Measurements from ENCODE around the gene SLC8A1.

Gene SLC8A1

DNA sequence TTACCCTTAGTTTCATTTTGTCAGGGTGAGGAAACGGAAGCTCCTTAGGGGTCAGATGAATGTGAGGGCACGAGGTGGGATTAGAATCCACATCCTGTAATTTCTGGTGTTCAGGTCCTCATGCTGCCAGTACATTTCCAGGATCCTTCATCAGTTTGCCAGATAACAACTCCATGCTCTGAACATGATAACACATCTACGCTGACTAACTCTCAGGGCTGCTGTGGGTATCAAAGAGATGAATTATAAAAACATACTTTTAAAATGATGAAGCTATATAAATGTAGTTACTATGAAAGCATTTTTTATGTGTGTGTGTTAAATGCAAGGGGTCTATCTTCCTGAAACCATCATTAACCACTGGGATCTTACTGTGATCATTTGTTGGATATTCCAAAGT, 325.9 kb downstream of the SLC8A1 start:
- H3K27ac ChIP-seq: no peak overlapping the region
- TF ChIP-seq CTCF (conservative IDR thresholded peaks at IDR 0.05; ENCODE audit: low read depth): no peak
- DNase-seq (ENCODE audit: low spot score): no peak
- ChIA-PET POLR2A (ENCODE audit: low non-redundant PET) (no interaction called here), CTCF (no interaction called here)

GRCh38 chr2:40123746-40124145, 328.1 kb downstream of the SLC8A1 start:
- H3K27ac ChIP-seq: no peak overlapping the region
- no peak for TF ChIP-seq CTCF (conservative IDR thresholded peaks at IDR 0.05; ENCODE audit: low read depth)
- ChIA-PET POLR2A (ENCODE audit: low non-redundant PET) (no interaction called here), CTCF (no interaction called here)
- no peak for DNase-seq (ENCODE audit: low spot score)

- ChIA-PET CTCF (no interaction called here), POLR2A (ENCODE audit: low non-redundant PET) (no interaction called here)
- TF ChIP-seq CTCF (conservative IDR thresholded peaks at IDR 0.05; ENCODE audit: low read depth): no peak
- DNase-seq (ENCODE audit: low spot score): no peak
- H3K27ac ChIP-seq: no peak overlapping the region
Observed at GRCh38 chr2:40123326-40123725, 328.6 kb downstream of the SLC8A1 start.

GRCh38 chr2:40120957-40121356, 330.9 kb downstream of the SLC8A1 start:
- no peak for TF ChIP-seq CTCF (conservative IDR thresholded peaks at IDR 0.05; ENCODE audit: low read depth)
- DNase-seq (ENCODE audit: low spot score): no peak
- ChIA-PET POLR2A (ENCODE audit: low non-redundant PET) (no interaction called here), CTCF (no interaction called here)
- H3K27ac ChIP-seq: no peak overlapping the region

DNA sequence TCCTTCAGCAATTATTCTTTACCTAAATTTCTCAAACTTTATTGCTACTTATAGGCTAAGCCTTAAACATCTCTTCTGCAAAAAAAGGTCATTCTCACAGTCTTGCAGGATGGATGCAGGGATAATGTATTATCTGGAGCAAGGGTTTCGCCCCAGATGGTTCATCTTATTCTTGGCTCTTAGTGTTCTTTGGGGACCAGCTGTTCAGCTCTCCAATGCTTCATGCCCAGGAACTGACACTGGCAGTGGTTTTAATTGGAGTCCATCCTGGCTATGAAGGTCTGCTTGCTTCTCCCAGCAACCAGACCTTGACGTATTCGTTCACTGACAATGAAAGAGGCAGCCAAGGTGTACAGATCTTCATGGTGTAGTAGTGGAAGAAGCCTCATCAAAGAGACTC, 331.9 kb downstream of the SLC8A1 start:
- CTCF ChIA-PET: no interaction called here
- no peak for TF ChIP-seq CTCF (conservative IDR thresholded peaks at IDR 0.05; ENCODE audit: low read depth)

DNA sequence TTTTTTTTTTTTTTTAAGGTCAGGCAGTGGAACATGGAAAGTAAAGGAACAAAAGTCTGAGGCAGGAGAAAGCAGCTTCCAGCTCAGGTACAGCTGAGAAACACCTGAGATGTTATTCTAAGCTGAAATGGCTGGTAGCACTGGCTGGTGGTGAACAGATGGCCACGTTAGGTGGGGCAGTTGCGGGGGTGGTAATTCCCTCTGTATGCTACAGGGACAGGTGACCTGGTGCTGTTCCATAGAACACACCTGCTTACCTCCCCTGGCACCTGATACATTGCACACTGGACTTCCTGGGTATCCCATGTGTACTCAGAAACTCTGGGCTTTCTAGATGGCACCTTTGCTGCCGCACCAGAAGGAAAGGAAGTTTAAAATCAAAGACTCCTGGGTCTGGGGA, 333.3 kb downstream of the SLC8A1 start:
- POLR2A ChIA-PET (ENCODE audit: low non-redundant PET): no interaction called here
- TF ChIP-seq CTCF (conservative IDR thresholded peaks at IDR 0.05; ENCODE audit: low read depth): no peak
- no peak overlapping the region for H3K27ac ChIP-seq
- CTCF ChIA-PET: no interaction called here
- DNase-seq (ENCODE audit: low spot score): no peak

More for the DNA sequence above, 331.9 kb downstream of the SLC8A1 start:
- H3K27ac ChIP-seq: no peak overlapping the region
- no peak for DNase-seq (ENCODE audit: low spot score)
- POLR2A ChIA-PET (ENCODE audit: low non-redundant PET): no interaction called here

GRCh38 chr2:40115894-40116293, 336.0 kb downstream of the SLC8A1 start:
- ChIA-PET POLR2A (ENCODE audit: low non-redundant PET) (no interaction called here), CTCF (interaction anchor here (0.6 kb wide), 2 partner anchors 91 to 1893 kb away, joined by 3 read pairs; no protein-coding TSS in a partner anchor)
- no peak for TF ChIP-seq CTCF (conservative IDR thresholded peaks at IDR 0.05; ENCODE audit: low read depth)

More at GRCh38 chr2:40115894-40116293, 336.0 kb downstream of the SLC8A1 start:
- no peak for DNase-seq (ENCODE audit: low spot score)
- H3K27ac ChIP-seq: no peak overlapping the region
